ENCODE results near the gene CYTH4. TPM values are rescaled to one million over a fixed set of nuclear protein-coding genes. Genes with fewer than 3 reads are reported as not detected.

CYTH4 gene
- total RNA-seq, 2 donors from 2014 or later: 2.3 to 7.9 TPM

- Histone ChIP-seq H3K36me3 (replicated peaks in 1 of 2; ENCODE audit: insufficient read depth in 1 of 2, low read depth in 2 of 2) (no peaks in the 10 kb centered on the region), H3K27ac (no peak overlapping the region), H3K9me3 (no peaks in the 10 kb centered on the region), H3K27me3 (no peaks in the 10 kb centered on the region), H3K4me1 (peaks cover 4% of the 10 kb centered on the region), H3K4me3 (no peak overlapping the region)
- TF ChIP-seq CTCF (IDR thresholded peaks at IDR 0.05) (no peak), POLR2A (IDR thresholded peaks at IDR 0.05) (no peak)
- ATAC-seq (no peak), DNase-seq (no peak)
- intact Hi-C loops (cut with DNase I): no loop called here
These were observed 26.7 kb upstream of the CYTH4 start for GRCh38 chr22:37255558-37256006.

GRCh38 chr22:37256075-37256726 is 26.1 kb upstream of the CYTH4 start:
- Histone ChIP-seq H3K27ac (no peak overlapping the region), H3K9me3 (no peaks in the 10 kb centered on the region), H3K36me3 (replicated peaks in 1 of 2; ENCODE audit: insufficient read depth in 1 of 2, low read depth in 2 of 2) (no peaks in the 10 kb centered on the region), H3K27me3 (no peaks in the 10 kb centered on the region), H3K4me1 (peaks cover 4% of the 10 kb centered on the region), H3K4me3 (no peak overlapping the region)
- DNase-seq (no peak), ATAC-seq (no peak)
- WGBS, 2 donors: 48 to 59% methylated on average over 10 of the region's 10 CpGs
- intact Hi-C loops (cut with DNase I): no loop called here
- TF ChIP-seq CTCF (IDR thresholded peaks at IDR 0.05) (no peak), POLR2A (IDR thresholded peaks at IDR 0.05) (no peak)

GRCh38 chr22:37258005-37258752 is 24.1 kb upstream of the CYTH4 start:
- no peak overlapping the region for H3K27ac ChIP-seq
- 74 to 90% methylated on average over 8 to 9 of the region's 9 CpGs for WGBS, 2 donors
- ATAC-seq (no peak), DNase-seq (no peak)
- TF ChIP-seq POLR2A (IDR thresholded peaks at IDR 0.05) (no peak), CTCF (IDR thresholded peaks at IDR 0.05) (no peak)
- intact Hi-C loops (cut with DNase I): no loop called here
- no peaks in the 10 kb centered on the region for H3K27me3 ChIP-seq
- no peaks in the 10 kb centered on the region for H3K9me3 ChIP-seq
- peaks cover 4% of the 10 kb centered on the region for H3K4me1 ChIP-seq
- no peaks in the 10 kb centered on the region for H3K36me3 ChIP-seq (replicated peaks in 1 of 2; ENCODE audit: insufficient read depth in 1 of 2, low read depth in 2 of 2)
- no peak overlapping the region for H3K4me3 ChIP-seq

DNA sequence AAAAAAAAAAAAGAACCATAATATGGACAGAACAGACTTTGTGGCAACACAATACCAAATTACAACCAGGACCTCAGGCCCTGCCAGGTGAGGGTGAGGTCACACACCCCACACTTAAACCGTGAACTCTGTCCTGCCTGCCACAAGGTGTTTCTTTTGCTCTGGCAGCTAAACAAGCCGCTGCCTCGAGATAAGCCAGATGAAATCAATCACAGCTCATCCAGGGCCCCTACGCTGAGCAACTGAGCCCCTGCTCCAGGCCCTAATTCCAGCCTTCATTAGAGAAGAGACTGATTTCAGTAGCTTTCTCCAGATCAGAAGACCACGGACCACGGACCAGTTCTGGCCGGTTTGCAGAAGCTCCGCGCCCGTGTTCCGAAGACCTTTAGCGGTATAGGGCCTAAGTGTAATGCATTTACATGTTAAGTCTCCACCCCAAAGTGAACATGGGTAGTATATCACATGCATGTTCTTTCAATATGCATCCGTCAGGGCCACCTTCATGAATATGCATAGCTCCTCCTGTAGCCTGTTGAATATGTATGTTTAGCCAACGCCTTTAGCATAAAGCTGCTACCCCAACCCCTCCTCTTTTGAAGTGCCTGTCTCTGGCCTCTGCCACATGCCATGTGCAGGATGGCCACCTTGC is 23.4 kb upstream of the CYTH4 start:
- Histone ChIP-seq H3K36me3 (replicated peaks in 1 of 2; ENCODE audit: insufficient read depth in 1 of 2, low read depth in 2 of 2) (no peaks in the 10 kb centered on the region), H3K4me1 (peaks cover 4% of the 10 kb centered on the region), H3K9me3 (peaks cover 0 to 5% (median 0%) of the 10 kb centered on the region in 3 donors), H3K27ac (no peak overlapping the region), H3K27me3 (no peaks in the 10 kb centered on the region), H3K4me3 (no peak overlapping the region)
- 69 to 75% methylated on average over 10 to 14 of the region's 14 CpGs for WGBS, 2 donors
- no peak for TF ChIP-seq CTCF (IDR thresholded peaks at IDR 0.05)
- no peak for TF ChIP-seq POLR2A (IDR thresholded peaks at IDR 0.05)
- DNase-seq (no peak), ATAC-seq (no peak)
- intact Hi-C loops (cut with DNase I): no loop called here
